GM18858 (cell line): ENCODE data around the gene SPX.

ENCODE experiments used
- ATAC-seq: cut with Tn5 transposase; IDR thresholded peaks from one replicate; pipeline ENCODE4 v1.9.1; 2021; ENCODE audit not compliant: unreplicated experiment

The SPX gene

GRCh38 chr12:21538061-21538653 is 12.1 kb downstream of the SPX start:
- no peak for ATAC-seq

GRCh38 chr12:21539797-21540196 is 13.7 kb downstream of the SPX start:
- no peak for ATAC-seq

- ATAC-seq, result no peak
These were observed 15.7 kb downstream of the SPX start for GRCh38 chr12:21541773-21542172.

- no peak for ATAC-seq
These were observed 16.3 kb downstream of the SPX start for GRCh38 chr12:21542403-21542802.

- no peak for ATAC-seq
These were observed 17.1 kb downstream of the SPX start for GRCh38 chr12:21543151-21543550.

- no peak for ATAC-seq
These were observed 19.5 kb downstream of the SPX start for GRCh38 chr12:21545557-21545956.

GRCh38 chr12:21546716-21547115 is 20.6 kb downstream of the SPX start:
- no peak for ATAC-seq

- no peak for ATAC-seq
These were observed 21.3 kb downstream of the SPX start for GRCh38 chr12:21547437-21547836.

- no peak for ATAC-seq
These were observed 25.9 kb downstream of the SPX start for GRCh38 chr12:21551841-21552465.

- ATAC-seq, result no peak
These were observed 26.7 kb downstream of the SPX start for GRCh38 chr12:21552635-21553328.

- ATAC-seq, result no peak
These were observed 27.2 kb downstream of the SPX start for GRCh38 chr12:21553329-21553675.

GRCh38 chr12:21558100-21558679 is 32.1 kb downstream of the SPX start:
- ATAC-seq, result no peak

- no peak for ATAC-seq
These were observed 33.9 kb downstream of the SPX start for GRCh38 chr12:21559855-21560569.

GRCh38 chr12:21561158-21561557 is 35.1 kb downstream of the SPX start:
- no peak for ATAC-seq

GRCh38 chr12:21562859-21563258 is 36.8 kb downstream of the SPX start:
- no peak for ATAC-seq

GRCh38 chr12:21566223-21566906 is 40.3 kb downstream of the SPX start:
- ATAC-seq, result no peak

GRCh38 chr12:21566907-21567394 is 40.9 kb downstream of the SPX start:
- ATAC-seq, result no peak

GRCh38 chr12:21568115-21568514 is 42.0 kb downstream of the SPX start:
- no peak for ATAC-seq

GRCh38 chr12:21571046-21571445 is 45.0 kb downstream of the SPX start:
- ATAC-seq, result no peak

GRCh38 chr12:21573733-21574358 is 47.8 kb downstream of the SPX start:
- ATAC-seq, result no peak
